ENCODE measurements around the gene AKAP13.
"Not testable (repeated sequence)": the region's sequence is repeated elsewhere in the genome, so short reads cannot be mapped to it uniquely, and the experiment has no call there.

The AKAP13 gene

DNA sequence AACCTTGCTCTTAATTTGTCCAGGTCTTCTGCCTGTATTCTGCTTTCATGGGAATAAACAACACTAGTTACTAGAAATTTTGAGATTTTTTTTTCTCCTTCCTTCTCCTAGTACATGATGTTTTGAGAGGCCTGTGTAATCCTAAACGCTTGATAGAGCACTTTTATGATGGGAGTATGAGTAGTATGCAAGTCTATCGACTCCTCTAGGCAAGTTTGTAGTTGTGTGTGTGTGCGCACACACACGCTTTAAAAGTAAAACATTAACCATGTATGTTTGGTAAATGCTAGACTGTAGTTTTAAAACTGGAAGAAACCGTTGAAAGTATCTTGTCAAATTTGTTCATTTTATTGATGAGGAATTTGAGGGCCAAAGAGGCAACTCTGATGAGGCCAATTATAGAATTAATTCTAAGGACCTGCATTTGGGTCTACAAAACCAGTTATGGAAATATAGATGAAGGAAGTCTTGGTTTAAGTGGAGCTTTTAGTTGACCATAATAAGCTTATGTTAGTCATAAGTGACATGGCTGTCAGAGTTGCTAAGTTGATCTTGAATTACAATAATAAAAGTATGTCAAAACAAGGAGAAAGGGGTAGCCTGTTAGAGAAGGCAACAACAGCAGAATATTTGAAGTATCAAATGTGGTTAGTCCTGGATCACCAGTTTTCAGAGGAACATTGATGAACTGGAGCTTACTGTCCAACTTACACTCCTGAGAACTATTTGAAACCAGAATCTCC lies 47.1 kb downstream of the AKAP13 start:
- H3K27ac Mint-ChIP-seq: no peak overlapping the region
- H3K4me3 Mint-ChIP-seq: no peak overlapping the region
- DNase-seq (ENCODE audit: low spot score in 2 of 2) (no peak), ATAC-seq (no peak)
- H3K4me1 Mint-ChIP-seq: peaks cover 70% of the 10 kb centered on the region
- no peaks in the 10 kb centered on the region for H3K9me3 Mint-ChIP-seq
- no peaks in the 10 kb centered on the region for H3K36me3 Mint-ChIP-seq

DNA sequence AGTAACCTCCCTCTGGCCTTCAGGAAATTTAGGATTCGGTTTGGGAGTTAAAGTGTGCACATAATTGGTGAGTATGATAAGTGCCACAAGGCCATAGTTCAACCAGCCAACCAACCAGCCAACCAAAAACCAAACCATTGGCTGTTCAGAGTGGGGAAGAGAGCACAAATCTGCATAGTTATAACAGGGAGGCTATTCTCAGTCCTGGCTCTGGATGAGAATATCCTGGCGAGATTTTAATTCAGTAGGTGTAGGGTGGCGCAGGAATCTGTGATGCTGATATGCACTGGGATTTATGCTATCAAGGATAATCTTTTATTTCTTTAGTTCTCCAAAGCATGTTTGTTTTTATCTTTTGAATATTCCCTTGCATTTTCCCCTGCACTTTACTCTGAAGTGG lies 49.1 kb downstream of the AKAP13 start:
- Mint-ChIP-seq H3K36me3 (peaks cover 4% of the 10 kb centered on the region), H3K9me3 (no peaks in the 10 kb centered on the region), H3K4me3 (no peak overlapping the region), H3K27ac (no peak overlapping the region), H3K4me1 (peaks cover 52% of the 10 kb centered on the region)
- ATAC-seq (no peak), DNase-seq (ENCODE audit: low spot score in 2 of 2) (no peak)

DNA sequence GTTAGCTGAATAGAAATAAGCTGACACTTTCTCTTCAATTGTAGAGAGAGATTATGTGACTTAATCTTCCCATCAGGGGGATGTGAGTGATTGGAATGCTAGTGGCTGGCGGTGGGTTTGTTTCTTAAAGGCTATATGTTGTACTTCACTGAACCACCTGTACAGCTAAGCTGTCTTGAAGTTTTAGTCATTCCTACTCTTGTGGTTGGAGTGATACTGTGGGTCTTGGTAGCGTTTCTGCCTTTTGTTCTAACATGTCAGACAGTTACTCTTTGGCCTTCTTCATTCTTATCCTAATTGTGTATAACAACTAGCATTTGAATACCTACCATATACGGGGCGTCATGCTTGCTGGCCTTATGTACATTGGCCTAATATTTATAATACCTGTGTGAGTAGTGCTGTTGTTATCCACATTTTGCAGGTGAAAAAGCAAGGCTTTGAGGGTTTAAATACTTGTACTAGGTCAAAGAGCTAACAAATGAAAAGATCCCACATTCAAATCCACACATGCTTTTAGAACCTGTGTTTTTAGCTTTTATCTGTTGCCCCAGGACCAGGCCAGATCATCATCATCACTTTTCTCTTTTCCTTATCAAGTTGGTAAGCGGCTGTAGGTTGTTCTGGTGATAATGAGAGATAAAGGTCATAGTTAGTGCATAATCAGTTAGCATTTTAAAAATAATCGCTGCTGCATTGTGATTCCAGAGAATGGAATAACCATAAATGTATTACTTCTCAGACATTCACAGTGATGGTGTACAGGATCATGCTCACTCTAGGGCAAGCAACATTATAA lies 50.2 kb downstream of the AKAP13 start:
- H3K4me3 Mint-ChIP-seq: no peak overlapping the region
- no peak overlapping the region for H3K27ac Mint-ChIP-seq
- H3K9me3 Mint-ChIP-seq: no peaks in the 10 kb centered on the region
- H3K36me3 Mint-ChIP-seq: peaks cover 4% of the 10 kb centered on the region
- peaks cover 48% of the 10 kb centered on the region for H3K4me1 Mint-ChIP-seq
- no peak for DNase-seq (ENCODE audit: low spot score in 2 of 2)
- peak; percentile 99 for ATAC-seq

DNA sequence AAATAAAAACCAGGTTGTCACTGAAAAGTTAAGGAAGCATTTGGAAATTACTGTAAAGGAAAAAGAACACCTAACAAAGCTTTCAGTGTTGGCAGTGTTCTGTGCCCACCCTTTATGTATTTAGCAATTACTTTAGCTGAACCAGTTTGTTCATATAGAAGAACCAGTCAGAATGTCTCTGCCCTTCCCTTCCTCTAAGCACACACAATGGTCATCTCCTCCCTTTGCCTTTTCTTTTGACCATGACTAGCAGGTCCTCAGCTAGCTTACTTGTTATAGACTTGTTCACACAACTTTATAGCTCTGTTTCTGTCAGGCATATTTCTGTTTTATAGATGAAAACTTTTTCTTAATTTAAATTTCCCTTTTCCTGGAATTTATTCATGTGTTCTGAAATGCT lies 59.6 kb downstream of the AKAP13 start:
- no peak for ATAC-seq
- Mint-ChIP-seq H3K4me1 (peaks cover 19% of the 10 kb centered on the region), H3K4me3 (no peak overlapping the region)

GRCh38 chr15:85440451-85440850 lies 60.0 kb downstream of the AKAP13 start:
- ATAC-seq: peak; percentile 78
- Mint-ChIP-seq H3K36me3 (peaks cover 7% of the 10 kb centered on the region), H3K4me3 (no peak overlapping the region)

More for the DNA sequence above, 59.6 kb downstream of the AKAP13 start:
- Mint-ChIP-seq H3K9me3 (no peaks in the 10 kb centered on the region), H3K36me3 (peaks cover 7% of the 10 kb centered on the region), H3K27ac (no peak overlapping the region)
- DNase-seq (ENCODE audit: low spot score in 2 of 2): no peak

DNA sequence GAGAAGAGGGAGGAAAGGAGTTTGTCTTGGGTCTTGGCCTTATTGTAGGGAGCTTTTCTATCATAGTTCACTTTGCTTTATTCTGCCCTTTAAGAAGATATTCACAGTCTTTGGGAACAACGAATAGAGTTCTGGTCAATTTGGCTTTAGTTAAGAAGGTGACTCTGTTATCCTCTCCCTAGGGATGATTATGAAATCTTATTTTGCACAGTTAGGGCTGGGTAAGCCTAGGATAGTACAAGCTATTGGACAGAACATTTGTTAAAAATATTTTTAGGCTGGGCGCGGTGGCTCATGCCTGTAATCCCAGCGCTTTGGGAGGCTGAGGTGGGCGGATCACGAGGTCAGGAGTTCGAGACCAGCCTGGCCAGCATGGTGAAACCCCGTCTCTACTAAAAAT lies 61.5 kb downstream of the AKAP13 start:
- DNase-seq (ENCODE audit: low spot score in 2 of 2); H3K27ac Mint-ChIP-seq; H3K9me3 Mint-ChIP-seq; H3K36me3 Mint-ChIP-seq; H3K4me3 Mint-ChIP-seq; ATAC-seq: not testable (repeated sequence)
- peaks cover 26% of the 10 kb centered on the region for H3K4me1 Mint-ChIP-seq

More at GRCh38 chr15:85440451-85440850, 60.0 kb downstream of the AKAP13 start:
- Mint-ChIP-seq H3K9me3 (no peaks in the 10 kb centered on the region), H3K27ac (no peak overlapping the region), H3K4me1 (peaks cover 19% of the 10 kb centered on the region)
- DNase-seq (ENCODE audit: low spot score in 2 of 2): no peak

- ATAC-seq (no peak), DNase-seq (ENCODE audit: low spot score in 2 of 2) (no peak)
- H3K4me3 Mint-ChIP-seq: peak overlapping the region; percentile 0
- H3K36me3 Mint-ChIP-seq: peaks cover 7% of the 10 kb centered on the region
- H3K27ac Mint-ChIP-seq: peak overlapping the region; percentile 75
- peaks cover 33% of the 10 kb centered on the region for H3K4me1 Mint-ChIP-seq
- H3K9me3 Mint-ChIP-seq: peaks cover 3% of the 10 kb centered on the region
Measured at GRCh38 chr15:85443046-85443445, 62.6 kb downstream of the AKAP13 start.

GRCh38 chr15:85443593-85444087 lies 63.2 kb downstream of the AKAP13 start:
- peak overlapping the region; percentile 75 for H3K27ac Mint-ChIP-seq
- peaks cover 33% of the 10 kb centered on the region for H3K4me1 Mint-ChIP-seq
- peak overlapping the region; percentile 0 for H3K4me3 Mint-ChIP-seq
- DNase-seq (ENCODE audit: low spot score in 2 of 2) (no peak), ATAC-seq (peak; percentile 96)
- peaks cover 3% of the 10 kb centered on the region for H3K9me3 Mint-ChIP-seq
- peaks cover 7% of the 10 kb centered on the region for H3K36me3 Mint-ChIP-seq

GRCh38 chr15:85444122-85444745 lies 63.8 kb downstream of the AKAP13 start:
- peaks cover 6% of the 10 kb centered on the region for H3K9me3 Mint-ChIP-seq
- H3K4me1 Mint-ChIP-seq: peaks cover 35% of the 10 kb centered on the region
- H3K36me3 Mint-ChIP-seq: peaks cover 7% of the 10 kb centered on the region
- no peak overlapping the region for H3K4me3 Mint-ChIP-seq
- no peak for DNase-seq (ENCODE audit: low spot score in 2 of 2)
- H3K27ac Mint-ChIP-seq: peak overlapping the region; percentile 75
- no peak for ATAC-seq

DNA sequence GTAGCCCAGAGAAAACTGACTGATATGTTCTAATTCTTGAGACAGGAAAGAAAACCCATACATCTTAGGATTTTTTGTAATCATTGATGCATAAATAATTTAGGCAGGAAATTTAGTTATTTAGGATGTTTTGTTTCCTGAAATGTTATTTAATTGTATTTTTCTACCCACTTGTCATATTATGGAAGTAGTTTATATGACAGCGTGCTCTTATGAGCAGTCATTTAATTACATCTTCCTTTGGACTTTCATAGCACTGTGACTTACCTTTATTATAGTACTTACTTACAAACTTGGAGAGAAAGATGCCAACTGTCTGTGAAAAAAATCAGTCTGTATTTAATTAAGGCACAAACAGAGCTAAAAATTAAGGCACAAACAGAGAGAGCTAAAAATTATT lies 65.0 kb downstream of the AKAP13 start:
- no peak for ATAC-seq
- Mint-ChIP-seq H3K4me3 (no peak overlapping the region), H3K27ac (no peak overlapping the region), H3K36me3 (peaks cover 7% of the 10 kb centered on the region), H3K9me3 (peaks cover 13% of the 10 kb centered on the region), H3K4me1 (peaks cover 47% of the 10 kb centered on the region)
- DNase-seq (ENCODE audit: low spot score in 2 of 2): no peak

- no peak overlapping the region for H3K27ac Mint-ChIP-seq
Measured at GRCh38 chr15:85451099-85451700, 70.8 kb downstream of the AKAP13 start.

DNA sequence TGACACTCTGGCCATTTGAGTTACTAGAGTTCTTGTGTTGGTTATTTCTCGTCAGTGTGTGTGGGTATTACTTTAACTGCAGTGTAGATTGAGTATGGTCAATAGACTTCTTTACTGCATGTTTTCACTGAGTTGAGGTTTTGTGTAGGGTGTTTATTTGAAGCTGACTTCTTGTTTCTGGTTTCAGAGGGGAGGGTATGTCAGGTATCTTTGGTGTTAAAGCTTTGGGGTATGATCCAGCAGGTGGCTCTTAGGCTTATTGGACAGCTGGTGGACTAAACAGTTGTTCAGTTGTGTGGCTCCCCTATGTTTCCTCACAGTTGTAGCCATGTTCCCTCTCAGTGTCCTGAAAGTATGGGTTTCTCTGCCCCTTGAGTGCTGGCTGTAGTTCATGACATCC lies 72.0 kb downstream of the AKAP13 start:
- ATAC-seq (no peak), DNase-seq (ENCODE audit: low spot score in 2 of 2) (no peak)
- Mint-ChIP-seq H3K36me3 (no peaks in the 10 kb centered on the region), H3K4me3 (no peak overlapping the region), H3K27ac (peak overlapping the region; percentile 52), H3K4me1 (peaks cover 79% of the 10 kb centered on the region), H3K9me3 (peaks cover 26% of the 10 kb centered on the region)

More at GRCh38 chr15:85451099-85451700, 70.8 kb downstream of the AKAP13 start:
- H3K9me3 Mint-ChIP-seq: peaks cover 27% of the 10 kb centered on the region
- peaks cover 81% of the 10 kb centered on the region for H3K4me1 Mint-ChIP-seq
- ATAC-seq: no peak
- DNase-seq (ENCODE audit: low spot score in 2 of 2): no peak
- no peak overlapping the region for H3K4me3 Mint-ChIP-seq
- H3K36me3 Mint-ChIP-seq: no peaks in the 10 kb centered on the region

- H3K4me1 Mint-ChIP-seq: peaks cover 77% of the 10 kb centered on the region
- H3K27ac Mint-ChIP-seq: peak overlapping the region; percentile 52
- no peak for DNase-seq (ENCODE audit: low spot score in 2 of 2)
- H3K4me3 Mint-ChIP-seq: no peak overlapping the region
- no peaks in the 10 kb centered on the region for H3K36me3 Mint-ChIP-seq
- peaks cover 24% of the 10 kb centered on the region for H3K9me3 Mint-ChIP-seq
- ATAC-seq: peak; percentile 21
Measured at GRCh38 chr15:85453144-85453872, 72.9 kb downstream of the AKAP13 start.

GRCh38 chr15:85454403-85454802 lies 74.0 kb downstream of the AKAP13 start:
- Mint-ChIP-seq H3K36me3 (no peaks in the 10 kb centered on the region), H3K4me1 (peaks cover 80% of the 10 kb centered on the region), H3K27ac (peak overlapping the region; percentile 51), H3K4me3 (no peak overlapping the region), H3K9me3 (peaks cover 19% of the 10 kb centered on the region)
- no peak for ATAC-seq
- DNase-seq (ENCODE audit: low spot score in 2 of 2): no peak

Data from stimulated activated effector memory CD8-positive, alpha-beta T cell treated with anti-CD3 and anti-CD28 coated beads, Interleukin-12 subunit alpha, Interleukin-12 subunit beta, amount 100 ng/mL, for 72 hours (primary cell).